ENCODE data around the gene MDH2.
"Not testable (repeated sequence)": the region's sequence is repeated elsewhere in the genome, so short reads cannot be mapped to it uniquely, and the experiment has no call there.

The MDH2 gene

DNA sequence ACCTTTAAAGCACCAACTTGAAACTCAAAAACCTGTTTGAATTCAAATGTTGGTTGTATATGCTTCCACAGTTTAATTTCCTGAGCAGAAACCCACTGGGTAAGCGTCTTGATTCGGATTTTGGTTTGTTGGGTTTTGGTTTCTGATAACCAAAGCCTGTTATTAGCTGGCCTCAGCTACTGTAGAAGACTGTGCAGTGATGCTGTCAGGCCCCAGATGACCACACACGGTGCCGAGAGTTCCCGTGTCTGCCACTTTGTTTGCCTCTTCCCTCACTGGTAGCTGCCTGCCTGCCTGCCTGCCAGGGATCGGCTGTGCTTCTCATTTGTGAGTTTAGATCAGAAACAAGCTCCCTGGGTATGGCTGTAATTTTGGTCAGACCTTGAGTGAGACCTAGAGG is 5.6 kb downstream of the MDH2 start:
- peaks cover 14 to 65% (median 36%) of the 10 kb centered on the region in 4 experiments for H3K36me3 ChIP-seq (ENCODE audit: control insufficient read depth in 4 of 4, insufficient read depth in 4 of 4, low read length in 3 of 4)
- H3K4me1 ChIP-seq (ENCODE audit: control extremely low read depth in 1 of 4, control insufficient read depth in 4 of 4, insufficient read depth in 4 of 4, low read length in 3 of 4): peaks cover 2 to 10% (median 6%) of the 10 kb centered on the region in 4 experiments
- H3K27me3 ChIP-seq (replicated peaks in 2 of 5; ENCODE audit: control insufficient read depth in 4 of 5, insufficient read depth in 5 of 5, low read length in 4 of 5): no peaks in the 10 kb centered on the region
- CTCF ChIA-PET: interaction anchor here (1.2 kb wide), 1 partner anchor 16 kb away, joined by 3 read pairs; no protein-coding TSS in a partner anchor
- H3K27ac ChIP-seq (ENCODE audit: insufficient read depth in 1 of 2, low read depth in 1 of 2, low read length in 2 of 2, poor library complexity in 1 of 2, severe bottlenecking in 2 of 2): no peak overlapping the region
- no peaks in the 10 kb centered on the region for H3K9me3 ChIP-seq (ENCODE audit: control extremely low read depth in 1 of 5, control insufficient read depth in 4 of 5, insufficient read depth in 2 of 5, low read depth in 1 of 5, low read length in 4 of 5)
- DNase-seq: no peak
- 100% methylated on average over 4 of the region's 6 CpGs for WGBS (ENCODE audit: insufficient coverage)
- no peak overlapping the region for H3K4me3 ChIP-seq (ENCODE audit: control insufficient read depth in 1 of 7, extremely low read depth in 1 of 7, insufficient read depth in 4 of 7, low read depth in 2 of 7, low read length in 6 of 7)
- POLR2A ChIA-PET: no interaction called here

DNA sequence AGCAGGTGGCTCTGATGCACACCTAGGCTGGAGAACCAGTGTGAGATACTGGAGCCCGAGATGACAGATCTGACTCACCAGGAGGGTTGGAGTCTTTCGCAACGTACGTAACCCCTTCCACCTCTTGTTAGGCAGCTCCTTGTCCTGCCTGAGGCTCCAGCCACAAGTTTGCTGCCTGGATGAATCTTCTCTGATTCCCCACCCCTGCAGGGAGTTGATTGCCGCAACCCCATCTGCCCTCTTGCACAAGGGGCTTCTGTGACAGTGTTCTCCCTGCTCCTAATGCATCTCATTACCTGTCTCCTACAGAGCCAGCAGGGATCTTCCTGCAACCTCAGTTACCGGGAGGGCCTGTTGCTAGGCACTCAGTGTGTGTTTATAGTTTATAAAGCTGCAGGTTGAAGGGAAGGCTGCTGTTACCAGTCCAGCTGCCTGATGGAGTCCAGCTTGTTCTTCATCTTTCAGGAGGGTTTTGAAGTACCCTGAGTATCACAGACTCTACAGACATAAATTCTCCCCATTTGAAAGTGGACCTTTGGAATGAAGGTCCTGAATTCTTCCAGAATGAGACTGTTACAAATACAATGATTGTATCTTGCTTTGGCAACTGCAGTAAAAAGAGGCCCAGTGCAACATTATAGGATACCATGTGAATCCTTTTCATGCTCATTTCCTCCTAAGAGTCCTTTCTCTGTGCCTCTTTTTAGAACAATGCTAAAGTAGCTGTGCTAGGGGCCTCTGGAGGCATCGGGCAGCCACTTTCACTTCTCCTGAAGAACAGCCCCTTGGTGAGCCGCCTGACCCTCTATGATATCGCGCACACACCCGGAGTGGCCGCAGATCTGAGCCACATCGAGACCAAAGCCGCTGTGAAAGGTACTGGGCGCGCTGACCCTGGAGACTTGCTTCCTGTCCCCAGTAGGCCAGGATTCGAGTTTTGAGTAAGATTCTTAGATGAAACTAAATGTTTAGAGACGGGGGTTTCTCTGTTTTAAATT is 6.5 kb downstream of the MDH2 start:
- POLR2A ChIA-PET: no interaction called here
- peaks cover 14 to 74% (median 43%) of the 10 kb centered on the region in 4 experiments for H3K36me3 ChIP-seq (ENCODE audit: control insufficient read depth in 4 of 4, insufficient read depth in 4 of 4, low read length in 3 of 4)
- no peak overlapping the region for H3K4me3 ChIP-seq (ENCODE audit: control insufficient read depth in 1 of 7, extremely low read depth in 1 of 7, insufficient read depth in 4 of 7, low read depth in 2 of 7, low read length in 6 of 7)
- DNase-seq: peak in 2 of 3 donors; percentile 5 to 6
- H3K9me3 ChIP-seq (ENCODE audit: control extremely low read depth in 1 of 5, control insufficient read depth in 4 of 5, insufficient read depth in 2 of 5, low read depth in 1 of 5, low read length in 4 of 5): no peaks in the 10 kb centered on the region
- CTCF ChIA-PET: interaction anchor here (1.2 kb wide), 1 partner anchor 15 kb away, joined by 3 read pairs; no protein-coding TSS in a partner anchor
- peaks cover 0 to 2% (median 0%) of the 10 kb centered on the region in 4 experiments for H3K4me1 ChIP-seq (ENCODE audit: control extremely low read depth in 1 of 4, control insufficient read depth in 4 of 4, insufficient read depth in 4 of 4, low read length in 3 of 4)
- 91% methylated on average over 12 of the region's 18 CpGs for WGBS (ENCODE audit: insufficient coverage)
- H3K27ac ChIP-seq (ENCODE audit: insufficient read depth in 1 of 2, low read depth in 1 of 2, low read length in 2 of 2, poor library complexity in 1 of 2, severe bottlenecking in 2 of 2): peak overlapping the region in 1 of 2 experiments; percentile 11
- no peaks in the 10 kb centered on the region for H3K27me3 ChIP-seq (replicated peaks in 2 of 5; ENCODE audit: control insufficient read depth in 4 of 5, insufficient read depth in 5 of 5, low read length in 4 of 5)

DNA sequence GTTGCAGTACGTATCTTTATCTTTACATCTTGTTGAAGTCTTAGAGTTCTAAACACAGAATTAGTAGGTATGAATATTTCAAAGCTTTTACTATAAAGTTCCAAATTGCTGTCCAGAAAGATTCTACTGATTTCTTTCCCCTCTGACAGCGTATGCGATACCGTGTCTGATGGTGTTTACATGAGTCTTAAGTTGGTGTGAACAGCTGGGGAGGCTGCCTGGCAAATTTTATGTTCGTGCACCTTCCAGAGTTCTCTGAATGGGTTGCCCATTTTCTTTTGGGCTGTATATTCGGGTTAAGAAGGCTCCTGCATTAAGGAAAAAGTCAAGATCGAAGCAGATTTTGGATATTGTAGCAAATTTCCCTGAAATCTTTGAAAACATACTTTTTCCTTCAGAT is 8.3 kb downstream of the MDH2 start:
- Histone ChIP-seq H3K9me3 (ENCODE audit: control extremely low read depth in 1 of 5, control insufficient read depth in 4 of 5, insufficient read depth in 2 of 5, low read depth in 1 of 5, low read length in 4 of 5) (no peaks in the 10 kb centered on the region), H3K4me3 (ENCODE audit: control insufficient read depth in 1 of 7, extremely low read depth in 1 of 7, insufficient read depth in 4 of 7, low read depth in 2 of 7, low read length in 6 of 7) (no peak overlapping the region), H3K4me1 (ENCODE audit: control extremely low read depth in 1 of 4, control insufficient read depth in 4 of 4, insufficient read depth in 4 of 4, low read length in 3 of 4) (peaks cover 0 to 2% (median 0%) of the 10 kb centered on the region in 4 experiments), H3K36me3 (ENCODE audit: control insufficient read depth in 4 of 4, insufficient read depth in 4 of 4, low read length in 3 of 4) (peaks cover 18 to 85% (median 61%) of the 10 kb centered on the region in 4 experiments), H3K27me3 (replicated peaks in 2 of 5; ENCODE audit: control insufficient read depth in 4 of 5, insufficient read depth in 5 of 5, low read length in 4 of 5) (no peaks in the 10 kb centered on the region), H3K27ac (ENCODE audit: insufficient read depth in 1 of 2, low read depth in 1 of 2, low read length in 2 of 2, poor library complexity in 1 of 2, severe bottlenecking in 2 of 2) (no peak overlapping the region)
- POLR2A ChIA-PET: no interaction called here
- 93% methylated on average over 2 of the region's 7 CpGs for WGBS (ENCODE audit: insufficient coverage)
- no peak for DNase-seq
- CTCF ChIA-PET: interaction anchor here (1.7 kb wide), 1 partner anchor 36 kb away, joined by 4 read pairs; no protein-coding TSS in a partner anchor

DNA sequence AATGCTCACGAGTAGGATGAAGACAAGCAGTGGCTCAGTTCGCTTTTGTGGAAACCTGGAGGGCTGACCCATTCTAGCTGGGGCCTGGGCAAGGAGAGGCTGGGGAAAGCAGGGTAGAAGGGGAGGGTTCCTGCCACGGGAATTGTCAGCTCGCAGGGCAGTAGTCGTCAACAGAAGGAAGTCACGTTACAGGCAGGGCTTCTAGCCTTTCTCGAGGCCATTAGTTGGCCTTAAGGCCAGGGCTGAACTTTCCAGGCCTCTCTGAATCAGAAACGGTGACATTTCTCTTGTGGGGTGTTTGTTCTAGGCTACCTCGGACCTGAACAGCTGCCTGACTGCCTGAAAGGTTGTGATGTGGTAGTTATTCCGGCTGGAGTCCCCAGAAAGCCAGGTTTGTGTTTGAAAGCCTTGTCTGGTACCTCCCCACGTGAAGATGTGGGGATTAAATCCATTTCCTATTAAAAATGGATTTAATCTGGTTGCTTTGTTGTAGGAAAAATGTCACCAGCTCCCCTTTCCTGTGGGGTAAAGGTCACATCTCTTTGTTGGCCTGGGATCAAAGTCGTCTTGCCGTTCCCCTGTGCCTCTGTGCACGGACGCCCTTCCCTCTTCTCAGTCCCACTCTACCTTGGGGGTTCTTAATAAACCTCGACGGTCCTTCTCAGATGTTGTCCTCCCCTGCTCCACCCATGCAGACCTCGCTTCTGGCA is 9.4 kb downstream of the MDH2 start:
- DNase-seq: no peak
- ChIA-PET POLR2A (no interaction called here), CTCF (interaction anchor here (0.6 to 1.7 kb wide), 3 partner anchors 11 to 1376 kb away, joined by 3 to 4 read pairs (median 3); no protein-coding TSS in a partner anchor)
- Histone ChIP-seq H3K4me1 (ENCODE audit: control extremely low read depth in 1 of 4, control insufficient read depth in 4 of 4, insufficient read depth in 4 of 4, low read length in 3 of 4) (no peaks in the 10 kb centered on the region), H3K27ac (ENCODE audit: insufficient read depth in 1 of 2, low read depth in 1 of 2, low read length in 2 of 2, poor library complexity in 1 of 2, severe bottlenecking in 2 of 2) (no peak overlapping the region), H3K27me3 (replicated peaks in 2 of 5; ENCODE audit: control insufficient read depth in 4 of 5, insufficient read depth in 5 of 5, low read length in 4 of 5) (no peaks in the 10 kb centered on the region), H3K36me3 (ENCODE audit: control insufficient read depth in 4 of 4, insufficient read depth in 4 of 4, low read length in 3 of 4) (peaks cover 15 to 88% (median 61%) of the 10 kb centered on the region in 4 experiments), H3K4me3 (ENCODE audit: control insufficient read depth in 1 of 7, extremely low read depth in 1 of 7, insufficient read depth in 4 of 7, low read depth in 2 of 7, low read length in 6 of 7) (no peak overlapping the region), H3K9me3 (ENCODE audit: control extremely low read depth in 1 of 5, control insufficient read depth in 4 of 5, insufficient read depth in 2 of 5, low read depth in 1 of 5, low read length in 4 of 5) (no peaks in the 10 kb centered on the region)
- 98% methylated on average over 12 of the region's 18 CpGs for WGBS (ENCODE audit: insufficient coverage)

DNA sequence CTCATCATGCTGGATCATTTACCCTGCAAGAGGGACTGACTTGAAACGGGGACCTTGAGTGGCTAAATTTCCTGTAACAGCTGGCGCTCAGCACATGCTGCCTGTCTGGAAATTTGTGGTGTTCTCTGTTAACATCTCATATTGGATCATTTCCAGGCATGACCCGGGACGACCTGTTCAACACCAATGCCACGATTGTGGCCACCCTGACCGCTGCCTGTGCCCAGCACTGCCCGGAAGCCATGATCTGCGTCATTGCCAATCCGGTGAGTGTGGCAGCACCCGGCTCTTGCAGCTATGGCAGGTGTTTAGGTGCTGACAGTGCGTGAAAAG is 9.9 kb downstream of the MDH2 start:
- H3K27ac ChIP-seq (ENCODE audit: insufficient read depth in 1 of 2, low read depth in 1 of 2, low read length in 2 of 2, poor library complexity in 1 of 2, severe bottlenecking in 2 of 2): no peak overlapping the region

DNA sequence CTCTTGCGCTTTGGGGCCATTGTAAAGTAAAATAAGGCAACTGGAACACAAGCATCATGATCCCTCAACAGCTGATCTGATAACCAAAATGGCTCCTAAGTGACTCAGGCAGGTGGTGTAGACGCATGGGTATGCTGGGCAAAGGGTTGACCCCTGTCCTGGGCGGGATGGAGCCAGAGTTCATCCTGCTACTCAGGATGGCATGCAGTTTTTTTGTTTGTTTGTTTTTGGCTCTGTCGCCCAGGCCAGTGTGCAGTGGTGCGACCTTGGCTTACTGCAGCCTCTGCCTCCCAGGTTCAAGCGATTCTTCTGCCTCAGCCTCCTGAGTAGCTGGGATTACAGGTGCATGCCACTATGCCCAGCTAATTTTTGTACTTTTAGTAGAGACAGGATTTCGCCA is 10.8 kb downstream of the MDH2 start:
- peaks cover 14 to 93% (median 67%) of the 10 kb centered on the region in 4 experiments for H3K36me3 ChIP-seq (ENCODE audit: control insufficient read depth in 4 of 4, insufficient read depth in 4 of 4, low read length in 3 of 4)
- CTCF ChIA-PET: interaction anchor here (1.5 kb wide), 1 partner anchor 110 kb away, joined by 3 read pairs; no protein-coding TSS in a partner anchor
- POLR2A ChIA-PET: not testable (repeated sequence)

More for the DNA sequence above, 9.9 kb downstream of the MDH2 start:
- H3K4me1 ChIP-seq (ENCODE audit: control extremely low read depth in 1 of 4, control insufficient read depth in 4 of 4, insufficient read depth in 4 of 4, low read length in 3 of 4): no peaks in the 10 kb centered on the region
- H3K27me3 ChIP-seq (replicated peaks in 2 of 5; ENCODE audit: control insufficient read depth in 4 of 5, insufficient read depth in 5 of 5, low read length in 4 of 5): no peaks in the 10 kb centered on the region
- no peaks in the 10 kb centered on the region for H3K9me3 ChIP-seq (ENCODE audit: control extremely low read depth in 1 of 5, control insufficient read depth in 4 of 5, insufficient read depth in 2 of 5, low read depth in 1 of 5, low read length in 4 of 5)
- CTCF ChIA-PET: interaction anchor here (1.1 kb wide), 1 partner anchor 11 kb away, joined by 3 read pairs; no protein-coding TSS in a partner anchor
- WGBS (ENCODE audit: insufficient coverage): 97% methylated on average over 11 of the region's 11 CpGs
- H3K36me3 ChIP-seq (ENCODE audit: control insufficient read depth in 4 of 4, insufficient read depth in 4 of 4, low read length in 3 of 4): peaks cover 15 to 92% (median 63%) of the 10 kb centered on the region in 4 experiments
- H3K4me3 ChIP-seq (ENCODE audit: control insufficient read depth in 1 of 7, extremely low read depth in 1 of 7, insufficient read depth in 4 of 7, low read depth in 2 of 7, low read length in 6 of 7): no peak overlapping the region
- POLR2A ChIA-PET: no interaction called here
- DNase-seq: no peak

More for the DNA sequence above, 10.8 kb downstream of the MDH2 start:
- not testable (repeated sequence) for H3K9me3 ChIP-seq (ENCODE audit: control extremely low read depth in 1 of 5, control insufficient read depth in 4 of 5, insufficient read depth in 2 of 5, low read depth in 1 of 5, low read length in 4 of 5); H3K4me3 ChIP-seq (ENCODE audit: control insufficient read depth in 1 of 7, extremely low read depth in 1 of 7, insufficient read depth in 4 of 7, low read depth in 2 of 7, low read length in 6 of 7); H3K4me1 ChIP-seq (ENCODE audit: control extremely low read depth in 1 of 4, control insufficient read depth in 4 of 4, insufficient read depth in 4 of 4, low read length in 3 of 4); H3K27ac ChIP-seq (ENCODE audit: insufficient read depth in 1 of 2, low read depth in 1 of 2, low read length in 2 of 2, poor library complexity in 1 of 2, severe bottlenecking in 2 of 2); DNase-seq; H3K27me3 ChIP-seq (replicated peaks in 2 of 5; ENCODE audit: control insufficient read depth in 4 of 5, insufficient read depth in 5 of 5, low read length in 4 of 5)
- WGBS (ENCODE audit: insufficient coverage): 100% methylated on average over 4 of the region's 7 CpGs

All from common myeloid progenitor, CD34-positive (primary cell).